GM18517 (cell line): ENCODE results near the gene RBPJ.
A peak's percentile ranks its signal among the peaks of the same experiment; 100 is the strongest.
"Not testable (repeated sequence)": the region's sequence is repeated elsewhere in the genome, so short reads cannot be mapped to it uniquely, and the experiment has no call there.

Experiments
- ATAC-seq: cut with Tn5 transposase; IDR thresholded peaks from one replicate; pipeline ENCODE4 v1.9.1; 2021; ENCODE audit warnings: mild to moderate bottlenecking, moderate library complexity; ENCODE audit not compliant: unreplicated experiment

Gene RBPJ

DNA sequence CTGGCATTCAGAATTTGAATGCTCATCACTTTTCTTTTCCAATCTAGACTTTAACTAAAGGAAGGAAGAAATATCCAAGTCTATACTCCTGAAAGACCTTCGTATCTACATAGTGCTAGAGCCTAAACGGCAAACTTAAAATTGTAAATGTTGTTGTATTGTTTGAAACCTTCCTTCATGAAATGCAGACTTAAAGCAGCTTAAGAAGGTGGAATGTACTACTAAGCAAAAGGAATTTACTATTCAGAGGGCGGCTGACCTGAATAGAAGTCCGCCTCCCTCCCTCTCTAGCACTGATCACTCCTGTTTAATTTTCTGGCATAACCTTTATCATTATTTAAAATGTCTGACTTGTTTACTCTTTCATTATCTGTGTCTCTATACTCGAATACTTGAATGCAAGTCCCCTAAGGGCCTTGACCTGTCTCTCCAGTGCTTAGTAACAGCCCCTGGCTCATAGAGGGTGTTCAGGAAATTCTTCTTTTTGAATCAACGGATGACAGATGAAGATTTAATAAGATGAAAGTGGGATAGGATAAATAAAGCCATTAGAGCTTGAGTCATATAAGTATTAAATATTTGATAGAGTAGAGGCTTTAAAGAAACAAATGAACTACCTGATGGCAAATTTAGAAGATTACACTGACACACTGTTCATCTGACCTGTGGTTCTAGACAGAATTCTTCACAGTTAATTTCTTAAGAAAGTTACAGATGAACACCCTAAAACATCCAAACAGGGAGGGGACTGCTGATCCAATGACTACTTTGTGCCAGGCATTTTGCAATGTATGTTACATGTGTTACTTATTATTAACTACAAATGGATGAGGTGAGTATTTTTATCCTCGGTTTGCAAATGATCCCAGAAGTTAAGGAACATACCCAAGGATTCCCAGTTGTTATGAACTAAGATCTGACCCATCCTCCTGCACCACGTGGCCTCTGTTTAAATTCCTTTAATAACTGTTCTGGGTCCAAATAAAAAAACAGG, 20.2 kb upstream of the RBPJ start:
- no peak for ATAC-seq

- no peak for ATAC-seq
Observed at GRCh38 chr4:26302031-26302899, 18.5 kb upstream of the RBPJ start.

GRCh38 chr4:26303008-26303407, 17.8 kb upstream of the RBPJ start:
- ATAC-seq: no peak

DNA sequence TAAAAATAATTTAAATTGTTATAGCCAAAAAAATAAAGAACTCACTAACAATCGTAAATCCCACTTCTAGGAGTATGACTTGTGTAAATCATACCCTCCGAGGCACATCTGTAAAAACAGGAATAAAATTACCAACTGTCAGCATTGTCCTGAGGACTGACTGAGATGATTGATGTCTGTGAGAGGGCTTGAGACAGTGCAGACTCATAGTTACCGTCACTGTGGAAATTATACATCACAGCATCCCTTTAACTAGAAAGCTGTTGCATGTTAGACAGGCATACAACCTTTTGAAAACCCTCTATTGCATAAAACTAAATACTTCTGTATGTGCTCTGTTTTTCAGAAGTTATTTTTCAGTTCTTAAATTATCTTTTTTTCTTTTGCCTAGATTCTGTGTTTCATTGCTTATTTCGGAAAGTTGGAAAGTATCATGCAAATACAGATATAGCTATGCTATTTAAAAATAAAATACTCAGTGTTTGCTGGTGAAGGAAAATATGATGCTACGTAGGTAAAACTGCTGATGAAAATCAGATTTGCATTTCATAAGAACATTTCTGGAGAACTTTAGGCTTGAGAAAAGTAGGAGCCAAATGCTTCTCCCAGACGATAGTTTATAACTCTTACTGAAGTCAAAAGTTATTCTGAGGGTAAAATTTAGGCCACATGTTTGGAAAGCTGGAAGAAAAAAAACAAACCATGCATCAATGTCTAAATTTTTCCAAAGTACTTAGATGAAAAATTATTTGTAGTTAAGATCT, 13.6 kb upstream of the RBPJ start:
- ATAC-seq: no peak

DNA sequence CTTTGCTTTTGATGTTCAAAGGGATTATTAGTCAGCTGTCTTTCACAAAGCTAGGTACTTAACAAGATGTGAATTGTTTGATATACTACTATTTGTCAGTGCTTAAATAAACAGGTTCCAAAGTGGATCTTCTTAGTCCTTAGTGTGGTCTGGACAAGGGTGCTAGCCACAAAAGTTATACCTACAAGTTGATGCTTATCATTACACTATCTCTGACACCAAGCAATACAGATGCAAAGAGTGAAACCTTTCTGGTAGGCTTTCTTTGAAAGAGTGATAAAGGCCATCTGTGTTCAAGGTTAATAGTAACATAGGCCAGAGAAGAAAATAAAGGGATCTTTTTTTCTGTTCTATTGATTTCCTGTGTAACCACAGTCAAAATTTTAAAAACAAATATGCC, 12.2 kb upstream of the RBPJ start:
- no peak for ATAC-seq

DNA sequence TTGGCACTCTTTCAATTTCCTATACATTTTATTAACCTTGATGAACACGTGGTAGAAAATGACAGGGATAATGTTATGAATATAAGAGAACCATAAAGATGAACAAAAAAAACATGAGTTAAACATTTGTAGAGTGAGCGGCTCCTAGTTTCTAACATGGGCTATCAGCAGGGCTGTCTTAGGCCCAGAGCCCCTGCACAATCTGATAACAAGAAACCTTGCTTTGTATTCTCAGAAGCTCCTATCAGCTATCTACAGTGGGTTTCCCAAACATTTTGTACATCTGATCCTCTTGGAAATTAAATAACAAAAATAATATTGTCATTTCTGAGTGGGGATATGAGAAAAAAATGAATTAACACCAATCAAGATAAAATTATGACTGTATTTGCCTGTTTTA, 10.6 kb upstream of the RBPJ start:
- ATAC-seq: no peak

DNA sequence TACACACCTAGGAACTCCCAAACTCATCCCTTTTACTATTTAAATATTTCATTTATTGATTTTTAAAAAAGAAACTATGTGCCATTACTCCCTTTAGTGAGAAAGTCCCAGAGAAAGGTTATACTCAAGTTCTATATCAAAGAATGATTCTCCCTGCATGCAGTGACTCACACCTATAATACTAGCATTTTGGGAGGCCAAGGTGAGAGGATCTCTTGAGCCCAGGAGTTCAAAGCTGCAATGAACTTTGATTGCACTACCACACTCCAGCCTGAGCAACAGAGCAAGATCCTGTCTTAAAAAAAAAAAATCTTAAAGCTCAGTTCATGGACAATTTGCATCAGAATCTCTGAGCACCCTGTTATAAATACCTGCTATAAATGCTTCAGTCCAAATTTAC, 9.2 kb upstream of the RBPJ start:
- ATAC-seq: peak; percentile 3

DNA sequence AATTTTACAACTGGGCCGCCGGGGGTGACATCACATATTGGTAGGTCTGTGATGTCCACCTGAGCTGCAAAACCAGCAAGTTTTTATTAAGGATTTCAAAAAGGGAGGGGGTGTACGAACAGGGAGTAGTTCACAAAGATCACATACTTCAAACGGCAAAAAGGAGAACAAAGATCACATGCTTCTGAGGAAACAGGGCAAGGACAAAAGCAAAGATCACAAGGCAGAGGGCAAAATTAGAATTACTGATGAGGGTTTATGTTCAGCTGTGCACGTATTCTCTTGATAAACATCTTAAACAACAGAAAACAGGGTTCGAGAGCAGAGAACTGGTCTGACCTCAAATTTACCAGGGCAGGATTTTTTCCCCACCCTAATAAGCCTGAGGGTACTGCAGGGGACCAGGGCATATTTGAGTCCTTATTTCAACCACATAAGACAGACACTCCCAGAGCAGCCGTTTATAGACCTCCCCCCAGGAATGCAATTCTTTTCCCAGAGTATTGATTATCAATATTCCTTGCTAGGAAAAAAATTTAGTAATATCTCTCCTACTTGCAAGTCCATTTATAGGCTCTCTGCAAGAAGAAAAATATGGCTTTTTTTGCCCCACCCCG, 5.4 kb upstream of the RBPJ start:
- not testable (repeated sequence) for ATAC-seq

- ATAC-seq: no peak
Observed at GRCh38 chr4:26317766-26318165, 3.0 kb upstream of the RBPJ start.

DNA sequence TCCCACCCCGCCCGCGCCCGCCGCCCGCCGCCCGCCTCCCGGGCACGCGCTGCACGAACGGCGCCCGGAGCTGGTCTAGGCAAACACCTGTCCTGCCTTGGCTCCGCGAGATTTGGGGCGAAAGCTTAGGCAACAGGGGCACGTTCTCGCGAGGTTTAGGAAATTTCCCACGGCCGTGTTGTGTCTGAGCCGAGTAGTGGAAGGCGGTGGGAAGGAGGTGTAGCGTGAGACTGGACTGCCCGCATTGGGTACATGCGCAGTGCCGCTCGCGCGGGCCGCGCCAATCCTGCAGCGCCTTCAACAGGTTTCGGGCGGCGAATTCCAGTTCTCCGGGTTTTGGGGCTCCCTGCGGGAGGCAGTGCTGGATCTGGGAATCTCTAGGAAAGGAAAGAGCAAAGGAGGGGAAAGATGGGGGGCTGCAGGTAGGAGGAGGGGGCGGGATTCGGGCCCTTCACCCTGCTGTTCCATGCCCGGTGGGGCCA, 1.3 kb upstream of the RBPJ start:
- peak; percentile 71 for ATAC-seq

- ATAC-seq: peak; percentile 19
Observed at GRCh38 chr4:26319949-26320537, 771 bp upstream of the RBPJ start.

DNA sequence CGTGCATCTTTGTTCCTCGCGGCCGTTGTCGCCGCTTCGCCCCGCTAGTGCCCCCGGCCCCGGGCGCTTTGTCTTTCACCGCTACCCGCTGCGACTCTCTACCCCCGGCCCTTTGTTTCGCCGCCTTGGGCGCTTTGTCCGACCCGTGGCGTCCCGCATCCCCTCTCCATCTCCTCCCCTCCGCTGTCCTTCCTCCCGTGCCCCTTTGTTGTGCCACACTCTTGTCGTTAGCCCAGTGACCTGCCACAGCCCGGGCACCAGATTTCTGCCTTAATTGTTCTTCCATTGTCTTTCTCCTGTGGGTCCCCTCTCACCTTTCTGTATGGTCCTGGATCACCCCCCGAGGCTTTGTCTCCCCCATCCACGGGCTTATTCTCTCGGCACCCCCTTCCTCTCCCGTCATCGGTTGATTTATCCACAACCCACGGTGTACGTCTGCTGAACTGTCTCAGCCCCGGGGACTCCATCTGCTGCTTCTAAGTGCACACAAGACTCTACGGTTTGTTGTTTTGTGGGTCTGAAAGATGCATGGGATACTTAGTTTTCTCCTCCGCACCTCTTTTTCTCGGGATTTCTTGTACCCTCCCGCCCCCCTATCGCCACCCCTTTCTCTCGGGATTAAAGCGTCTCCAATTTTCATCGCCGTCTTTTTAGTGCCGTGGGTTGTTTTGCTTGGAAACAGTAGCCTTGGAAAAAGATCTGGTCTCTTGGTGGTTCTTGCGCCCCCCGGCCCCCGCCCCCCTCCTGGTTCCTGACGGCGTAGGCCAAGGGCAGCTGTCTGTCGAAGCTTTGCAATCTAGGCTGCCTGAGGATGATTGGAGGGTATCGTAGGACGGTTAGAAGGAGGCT, 783 bp downstream of the RBPJ start:
- no peak for ATAC-seq

GRCh38 chr4:26322346-26322745, 1.5 kb downstream of the RBPJ start:
- ATAC-seq: no peak

DNA sequence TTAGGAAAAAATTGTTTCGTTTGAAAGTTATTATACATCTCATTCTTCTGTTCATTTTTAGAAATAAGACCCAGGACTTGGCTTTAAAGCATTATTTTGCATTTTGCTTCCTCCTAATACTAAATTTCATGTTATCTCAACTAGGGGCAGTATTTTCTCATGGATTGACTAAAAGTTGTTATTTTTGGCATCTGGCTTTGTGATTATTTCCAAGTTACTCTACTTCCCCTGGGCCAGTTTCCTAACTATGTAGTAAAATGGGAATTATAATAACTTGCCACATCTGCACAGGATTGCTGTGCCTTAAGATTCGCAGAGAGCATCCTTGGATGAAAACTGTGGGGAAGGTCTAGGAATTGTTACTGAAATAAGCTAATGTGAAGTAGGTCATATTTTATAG, 3.0 kb downstream of the RBPJ start:
- no peak for ATAC-seq

- ATAC-seq: peak; percentile 48
Observed at GRCh38 chr4:26325191-26325590, 4.4 kb downstream of the RBPJ start.

DNA sequence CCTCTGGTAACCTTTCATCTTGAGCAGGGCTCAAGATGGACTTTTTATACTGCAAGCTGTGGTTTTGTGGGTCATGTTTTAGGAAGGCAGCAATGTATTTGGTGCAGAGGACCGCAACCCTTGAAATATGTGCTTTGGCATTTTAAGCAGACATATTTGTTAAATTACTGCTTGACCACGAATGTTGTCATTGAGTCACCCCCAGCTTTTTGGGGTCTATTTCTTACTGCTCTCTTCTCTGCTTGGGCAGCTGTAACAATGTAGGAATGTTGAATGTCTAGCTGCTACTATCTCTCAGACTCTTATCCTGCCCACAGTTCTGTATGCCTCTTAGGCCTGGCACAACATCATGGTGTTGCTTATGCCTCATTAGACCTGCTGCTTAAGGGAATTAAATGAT, 6.0 kb downstream of the RBPJ start:
- no peak for ATAC-seq

GRCh38 chr4:26330186-26330787, 9.5 kb downstream of the RBPJ start:
- ATAC-seq: peak; percentile 78

DNA sequence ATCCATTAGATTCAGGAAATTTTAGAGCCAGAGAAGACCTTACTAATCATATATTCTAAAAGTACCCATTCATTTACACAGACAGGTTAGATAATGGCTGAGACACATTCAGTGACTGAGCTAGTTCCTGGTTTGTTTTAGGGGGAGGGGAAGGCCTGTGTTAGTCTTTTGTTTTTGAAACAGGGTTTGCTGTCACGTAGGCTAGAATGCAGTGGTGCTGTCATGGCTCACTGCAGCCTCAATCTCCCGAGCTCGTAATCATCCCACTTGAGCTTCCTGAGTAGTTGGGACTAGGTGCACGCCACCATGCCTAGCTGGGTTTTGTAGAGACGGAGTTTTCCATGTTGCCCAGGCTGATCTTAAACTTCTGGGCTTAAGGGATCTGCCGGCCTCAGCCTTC, 10.1 kb downstream of the RBPJ start:
- ATAC-seq: no peak
